ENCODE measurements around the gene DYRK1B.

GRCh38 chr19:39797083-39797482, 36.9 kb downstream of the DYRK1B start:
- TF ChIP-seq CTCF (IDR thresholded peaks at IDR 0.05) (no peak), POLR2A (IDR thresholded peaks at IDR 0.05) (no peak)

Data from Peyer's patch (tissue), 4 donors.